ENCODE results near the gene TTC7B. TPM values are rescaled to one million over a fixed set of nuclear protein-coding genes. Genes with fewer than 3 reads are reported as not detected.
"Not testable (repeated sequence)": the region's sequence is repeated elsewhere in the genome, so short reads cannot be mapped to it uniquely, and the experiment has no call there.

The TTC7B gene
- total RNA-seq, 1 donor from 2014 or later = 83.1 TPM

DNA sequence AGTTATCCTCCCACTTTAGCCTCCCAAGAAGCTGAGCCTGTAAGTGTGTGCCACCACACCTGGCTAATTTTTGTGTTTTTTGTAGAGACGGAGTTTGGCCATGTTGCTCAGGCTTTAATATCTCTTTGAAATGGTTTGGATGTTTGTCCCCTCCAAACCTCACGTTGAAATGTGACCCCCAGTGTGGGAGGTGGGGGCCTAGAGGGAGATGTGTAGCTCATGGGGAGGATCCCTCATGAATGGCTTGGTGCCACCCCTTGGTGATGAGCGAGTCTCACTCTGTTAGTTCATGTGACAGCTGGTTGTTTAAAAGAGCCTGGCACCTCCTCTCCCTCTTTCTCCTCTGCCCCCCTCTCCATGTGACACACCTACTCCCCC lies 23.6 kb upstream of the TTC7B start:
- no peak overlapping the region for H3K27ac Mint-ChIP-seq (ENCODE audit: unreplicated experiment)
- H3K36me3 Mint-ChIP-seq (ENCODE audit: unreplicated experiment) = no peaks in the 10 kb centered on the region
- no peak overlapping the region for H3K4me3 Mint-ChIP-seq (ENCODE audit: unreplicated experiment)
- H3K9me3 Mint-ChIP-seq (ENCODE audit: unreplicated experiment) = peaks cover 1% of the 10 kb centered on the region
- H3K27me3 Mint-ChIP-seq (ENCODE audit: unreplicated experiment) = peaks cover 6% of the 10 kb centered on the region
- no peaks in the 10 kb centered on the region for H3K4me1 Mint-ChIP-seq (ENCODE audit: low read depth, unreplicated experiment)
- TF ChIP-seq, protein P1, sequence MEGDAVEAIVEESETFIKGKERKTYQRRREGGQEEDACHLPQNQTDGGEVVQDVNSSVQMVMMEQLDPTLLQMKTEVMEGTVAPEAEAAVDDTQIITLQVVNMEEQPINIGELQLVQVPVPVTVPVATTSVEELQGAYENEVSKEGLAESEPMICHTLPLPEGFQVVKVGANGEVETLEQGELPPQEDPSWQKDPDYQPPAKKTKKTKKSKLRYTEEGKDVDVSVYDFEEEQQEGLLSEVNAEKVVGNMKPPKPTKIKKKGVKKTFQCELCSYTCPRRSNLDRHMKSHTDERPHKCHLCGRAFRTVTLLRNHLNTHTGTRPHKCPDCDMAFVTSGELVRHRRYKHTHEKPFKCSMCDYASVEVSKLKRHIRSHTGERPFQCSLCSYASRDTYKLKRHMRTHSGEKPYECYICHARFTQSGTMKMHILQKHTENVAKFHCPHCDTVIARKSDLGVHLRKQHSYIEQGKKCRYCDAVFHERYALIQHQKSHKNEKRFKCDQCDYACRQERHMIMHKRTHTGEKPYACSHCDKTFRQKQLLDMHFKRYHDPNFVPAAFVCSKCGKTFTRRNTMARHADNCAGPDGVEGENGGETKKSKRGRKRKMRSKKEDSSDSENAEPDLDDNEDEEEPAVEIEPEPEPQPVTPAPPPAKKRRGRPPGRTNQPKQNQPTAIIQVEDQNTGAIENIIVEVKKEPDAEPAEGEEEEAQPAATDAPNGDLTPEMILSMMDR (IDR thresholded peaks at IDR 0.05; ENCODE audit: partially characterized antibody, unreplicated experiment) = no peak
- DNase-seq = no peak

DNA sequence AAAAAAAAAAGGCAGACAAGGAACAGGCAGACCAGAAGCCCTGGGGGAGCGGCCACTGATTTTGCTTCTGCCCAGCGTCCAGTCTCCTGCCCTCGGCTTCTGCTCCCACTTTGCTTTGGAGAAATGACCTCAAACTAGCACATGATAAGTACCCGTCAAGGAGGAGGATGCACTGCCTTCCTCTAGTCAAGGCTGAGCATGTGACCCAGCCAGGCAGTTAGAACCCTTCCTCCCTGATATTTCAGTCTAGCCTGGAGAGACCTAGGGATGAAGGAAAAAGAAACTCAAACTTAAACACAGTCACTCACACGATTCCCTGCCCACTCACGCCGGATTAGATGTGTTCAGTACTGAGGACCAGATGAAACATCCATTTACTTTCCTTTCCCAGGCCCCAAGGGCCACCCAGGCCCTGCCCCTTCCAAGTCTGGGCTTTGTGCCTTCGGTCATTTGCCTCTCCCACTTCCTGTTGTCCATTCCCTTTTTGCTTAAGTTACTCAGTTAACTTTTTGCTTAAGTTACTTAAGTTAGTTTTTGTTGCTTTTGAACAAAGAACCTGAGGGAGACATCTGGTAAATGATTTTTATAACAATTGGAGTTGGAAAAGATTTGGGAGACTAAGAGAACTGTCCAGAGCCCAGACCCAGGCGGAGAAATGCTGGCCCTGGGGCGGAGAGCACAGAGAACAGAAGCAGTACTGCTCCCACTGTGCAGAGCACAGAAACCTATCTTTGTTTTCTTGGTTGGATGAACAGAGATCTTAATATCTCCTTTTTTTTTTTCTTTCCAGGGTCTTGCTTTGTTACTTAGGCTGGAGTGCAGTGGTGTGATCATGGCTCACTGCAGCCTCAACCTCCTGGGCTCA lies 23.0 kb upstream of the TTC7B start:
- Mint-ChIP-seq H3K27me3 (ENCODE audit: unreplicated experiment) (peaks cover 5% of the 10 kb centered on the region), H3K4me3 (ENCODE audit: unreplicated experiment) (no peak overlapping the region), H3K27ac (ENCODE audit: unreplicated experiment) (no peak overlapping the region), H3K9me3 (ENCODE audit: unreplicated experiment) (peaks cover 1% of the 10 kb centered on the region), H3K4me1 (ENCODE audit: low read depth, unreplicated experiment) (no peaks in the 10 kb centered on the region), H3K36me3 (ENCODE audit: unreplicated experiment) (no peaks in the 10 kb centered on the region)
- TF ChIP-seq, protein P1 (IDR thresholded peaks at IDR 0.05; ENCODE audit: partially characterized antibody, unreplicated experiment) = no peak
- DNase-seq = no peak

DNA sequence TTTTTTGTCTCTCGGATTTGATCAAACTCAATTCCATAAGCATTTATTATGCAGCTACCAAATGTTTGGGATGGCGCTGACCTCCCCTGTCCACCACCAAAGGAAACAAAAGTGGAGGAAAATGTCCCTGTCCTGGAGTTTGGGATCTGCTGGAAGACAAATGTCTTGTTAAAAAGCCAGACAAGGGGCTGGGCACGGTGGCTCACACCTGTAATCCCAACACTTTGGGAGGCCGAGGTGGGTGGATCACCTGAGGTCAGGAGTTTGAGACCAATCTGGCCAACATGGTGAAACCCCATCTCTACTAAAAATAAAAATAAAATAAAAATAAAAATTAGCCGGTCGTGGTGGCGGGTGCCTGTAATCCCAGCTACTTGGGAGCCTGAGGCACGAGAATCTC lies 22.3 kb upstream of the TTC7B start:
- H3K27me3 Mint-ChIP-seq (ENCODE audit: unreplicated experiment); H3K27ac Mint-ChIP-seq (ENCODE audit: unreplicated experiment); H3K9me3 Mint-ChIP-seq (ENCODE audit: unreplicated experiment); H3K36me3 Mint-ChIP-seq (ENCODE audit: unreplicated experiment); H3K4me1 Mint-ChIP-seq (ENCODE audit: low read depth, unreplicated experiment); H3K4me3 Mint-ChIP-seq (ENCODE audit: unreplicated experiment); DNase-seq: not testable (repeated sequence)

DNA sequence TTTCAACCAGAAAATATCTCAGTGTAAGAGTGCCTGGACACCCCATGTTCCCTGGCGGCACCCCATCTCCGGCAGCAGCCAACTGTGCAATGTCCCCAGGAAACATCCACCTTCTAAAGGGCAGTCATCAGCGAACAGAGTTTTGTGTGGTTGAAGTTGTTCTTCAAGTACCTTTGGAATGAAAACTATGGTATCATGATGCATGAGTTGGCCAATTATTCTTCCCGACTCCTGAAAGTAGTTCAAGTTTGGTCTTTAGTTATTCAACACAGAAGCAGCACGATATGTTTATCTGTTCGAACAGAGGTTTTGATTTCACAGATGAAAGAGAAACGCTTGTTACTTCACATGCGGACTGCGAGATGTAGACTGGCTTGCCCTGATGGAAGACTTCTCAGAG lies 21.1 kb upstream of the TTC7B start:
- Mint-ChIP-seq H3K27me3 (ENCODE audit: unreplicated experiment) (peaks cover under 1% of the 10 kb centered on the region), H3K4me3 (ENCODE audit: unreplicated experiment) (no peak overlapping the region), H3K9me3 (ENCODE audit: unreplicated experiment) (peaks cover 1% of the 10 kb centered on the region), H3K36me3 (ENCODE audit: unreplicated experiment) (no peaks in the 10 kb centered on the region), H3K27ac (ENCODE audit: unreplicated experiment) (no peak overlapping the region), H3K4me1 (ENCODE audit: low read depth, unreplicated experiment) (no peaks in the 10 kb centered on the region)
- no peak for DNase-seq
- TF ChIP-seq, protein P1 (IDR thresholded peaks at IDR 0.05; ENCODE audit: partially characterized antibody, unreplicated experiment) = no peak

DNA sequence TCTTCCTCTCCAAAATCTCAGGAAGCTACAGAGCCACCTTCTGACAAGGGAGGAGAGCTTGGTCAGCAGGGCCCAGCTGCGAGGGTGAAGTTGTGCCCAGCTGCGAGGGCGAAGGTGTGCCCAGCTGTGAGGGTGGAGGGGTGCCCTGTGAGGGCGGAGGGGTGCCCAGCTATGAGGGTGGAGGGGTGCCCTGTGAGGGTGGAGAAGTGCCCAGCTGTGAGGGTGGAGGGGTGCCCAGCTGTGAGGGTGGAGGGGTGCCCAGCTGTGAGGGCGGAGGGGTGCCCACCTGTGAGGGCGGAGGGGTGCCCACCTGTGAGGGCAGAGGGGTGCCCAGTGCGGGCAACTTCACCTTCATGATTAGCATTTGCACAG lies 20.4 kb upstream of the TTC7B start:
- Mint-ChIP-seq H3K4me3 (ENCODE audit: unreplicated experiment) (no peak overlapping the region), H3K4me1 (ENCODE audit: low read depth, unreplicated experiment) (no peaks in the 10 kb centered on the region), H3K9me3 (ENCODE audit: unreplicated experiment) (peaks cover 1% of the 10 kb centered on the region), H3K36me3 (ENCODE audit: unreplicated experiment) (peaks cover 2% of the 10 kb centered on the region), H3K27ac (ENCODE audit: unreplicated experiment) (no peak overlapping the region), H3K27me3 (ENCODE audit: unreplicated experiment) (peaks cover 2% of the 10 kb centered on the region)
- DNase-seq = no peak
- TF ChIP-seq, protein P1 (IDR thresholded peaks at IDR 0.05; ENCODE audit: partially characterized antibody, unreplicated experiment) = no peak
